Activated CD8-positive, alpha-beta memory T cell treated with anti-CD3 and anti-CD28 coated beads, Interleukin-2, amount 50 U/mL, for 24 hours (primary cell): Measurements from ENCODE around the gene DDX54.

Experiments used
- DNase-seq: peaks from one replicate; pipeline ENCODE4 v3.0.0-alpha.2; 2020; ENCODE audit errors: extremely low read depth

Gene DDX54

GRCh38 chr12:113162102-113163029 is 22.9 kb downstream of the DDX54 start:
- no peak for DNase-seq

- no peak for DNase-seq
Measured at GRCh38 chr12:113161415-113162016, 23.8 kb downstream of the DDX54 start.

DNA sequence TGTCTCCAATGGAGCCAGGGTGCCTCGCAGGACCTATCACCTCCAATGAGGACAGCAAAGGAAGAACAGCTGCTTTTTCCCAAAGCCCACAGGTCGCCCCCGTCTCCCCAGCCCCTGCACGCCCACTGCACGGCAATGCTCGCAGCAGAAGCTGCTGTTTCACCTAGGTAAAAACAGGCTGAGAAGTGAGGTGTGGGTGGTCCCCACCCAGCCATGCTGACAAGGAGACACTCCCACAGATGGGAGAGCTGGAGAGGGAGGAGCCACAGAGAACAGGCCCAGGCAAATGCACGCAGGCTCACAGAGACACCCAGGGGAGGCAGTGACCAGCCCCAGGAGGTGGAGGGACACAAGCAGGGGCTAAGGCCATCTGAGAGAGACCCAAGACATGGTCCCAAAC is 25.3 kb downstream of the DDX54 start:
- DNase-seq = no peak

- no peak for DNase-seq
Measured at GRCh38 chr12:113158439-113159203, 26.7 kb downstream of the DDX54 start.

GRCh38 chr12:113157218-113157859 is 27.9 kb downstream of the DDX54 start:
- DNase-seq = no peak

GRCh38 chr12:113155646-113156045 is 29.6 kb downstream of the DDX54 start:
- DNase-seq = no peak

DNA sequence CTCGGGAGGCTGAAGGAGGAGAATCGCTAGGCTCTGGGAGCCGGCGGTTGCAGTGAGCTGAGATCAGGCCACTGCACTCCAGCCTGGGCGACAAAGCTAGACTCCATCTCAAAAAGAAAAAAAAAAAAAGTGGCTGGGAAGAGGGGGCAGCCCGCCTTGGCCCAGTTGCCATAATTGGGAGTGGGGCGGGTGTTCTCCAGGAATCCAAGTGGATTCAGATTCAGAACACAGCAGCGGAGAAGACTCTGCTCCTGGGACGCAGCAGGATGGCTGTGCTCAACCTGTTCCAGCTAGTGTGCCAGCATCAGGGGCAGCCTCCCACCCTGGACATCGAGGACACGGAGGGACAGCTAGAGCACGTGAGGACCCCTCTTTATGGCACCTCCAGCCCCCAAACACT is 30.2 kb downstream of the DDX54 start:
- DNase-seq = no peak

- no peak for DNase-seq
Measured at GRCh38 chr12:113154351-113154973, 30.8 kb downstream of the DDX54 start.

- no peak for DNase-seq
Measured at GRCh38 chr12:113152835-113153814, 32.2 kb downstream of the DDX54 start.

DNA sequence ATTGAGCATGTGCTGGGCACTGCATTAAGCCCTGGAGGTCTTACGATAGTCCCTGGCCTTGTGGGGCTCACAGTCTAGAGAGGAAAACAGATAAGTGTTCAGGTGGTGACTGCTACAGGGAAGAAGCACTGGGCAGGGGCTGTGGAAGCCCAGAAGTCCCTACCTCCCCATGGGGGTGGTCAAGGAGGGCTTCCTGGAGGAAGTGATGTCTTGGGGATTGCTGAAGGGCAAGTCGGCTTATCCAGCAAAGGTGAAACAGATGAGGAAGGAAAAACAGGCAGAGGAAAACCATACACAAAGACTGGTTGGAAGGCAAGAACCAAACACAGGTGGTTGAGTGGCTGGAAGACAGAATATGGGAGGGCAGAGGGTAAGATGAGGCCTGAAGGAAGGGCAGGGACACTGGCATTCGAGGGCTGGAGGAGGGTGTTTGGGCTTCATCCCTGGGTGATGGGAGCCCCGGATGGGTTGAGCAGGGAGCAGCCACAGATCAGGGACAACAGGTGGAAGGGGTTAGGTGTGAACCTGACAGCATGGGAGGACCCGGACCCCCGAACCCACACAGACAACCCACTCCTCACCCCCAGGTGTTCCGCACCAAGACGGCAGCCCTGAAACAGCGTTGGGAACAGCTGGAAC is 33.0 kb downstream of the DDX54 start:
- no peak for DNase-seq

DNA sequence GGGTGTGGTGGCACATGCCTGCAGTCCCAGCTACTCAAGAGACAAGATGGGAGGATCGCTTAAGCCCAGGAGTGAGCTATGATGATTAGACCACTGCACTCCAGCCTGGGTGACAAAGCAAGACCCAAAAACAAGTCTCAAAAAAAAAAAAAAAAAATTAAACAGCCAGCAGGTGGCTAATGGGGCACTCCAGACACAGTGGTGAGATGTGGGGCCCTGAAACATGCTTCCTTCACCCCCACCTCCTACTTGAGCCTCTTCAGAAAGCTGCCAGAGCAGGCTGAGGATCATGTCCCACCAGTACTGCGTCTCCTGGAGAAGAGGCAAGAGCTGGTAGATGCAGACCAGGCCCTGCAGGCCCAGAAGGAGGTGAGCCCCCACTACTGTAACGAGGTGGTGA is 33.6 kb downstream of the DDX54 start:
- DNase-seq = no peak

DNA sequence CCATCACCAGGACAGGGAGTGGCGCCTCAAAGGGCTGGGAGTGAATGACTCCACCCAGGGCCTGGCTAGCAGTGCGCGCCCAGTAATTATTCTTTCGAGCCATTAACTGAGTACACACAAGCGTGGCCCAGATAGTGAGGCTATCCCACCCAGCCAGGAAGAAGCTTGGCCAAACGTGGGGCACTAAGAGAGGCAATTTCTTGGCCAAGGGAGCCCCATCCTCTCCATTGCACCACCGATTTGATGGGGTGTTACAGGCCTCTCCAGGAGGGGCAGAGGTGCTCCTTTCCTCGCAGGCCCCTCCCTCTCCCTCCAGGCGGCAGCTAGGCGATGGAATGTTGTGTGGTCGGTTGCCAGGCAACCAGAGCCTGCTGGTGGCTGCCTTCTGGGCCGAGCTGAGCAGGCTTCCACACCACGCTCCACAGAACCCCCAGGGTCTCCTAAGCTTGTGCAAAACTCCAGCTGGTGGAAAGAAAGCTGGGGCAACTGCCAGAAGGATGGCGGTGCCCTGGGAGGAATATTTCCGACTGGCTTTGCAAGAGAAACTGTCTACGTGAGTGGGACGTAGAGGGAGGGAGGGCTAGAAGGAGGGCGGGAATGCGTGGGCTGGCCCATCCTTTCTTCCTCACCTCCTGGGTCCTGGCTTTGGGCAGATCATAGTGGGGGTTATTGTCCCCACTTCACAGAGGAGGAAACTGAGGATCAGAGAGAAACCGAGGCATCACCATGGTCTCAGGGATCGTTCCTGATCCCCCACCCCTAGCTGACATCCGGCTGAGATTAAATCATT is 35.7 kb downstream of the DDX54 start, which contains the start of gene CFAP73:
Gene CFAP73, plus strand, starts transcription at position 364 of the 790 bp plus-strand sequence. Its CDS starts 134 bp downstream, at position 498.
- no peak for DNase-seq

DNA sequence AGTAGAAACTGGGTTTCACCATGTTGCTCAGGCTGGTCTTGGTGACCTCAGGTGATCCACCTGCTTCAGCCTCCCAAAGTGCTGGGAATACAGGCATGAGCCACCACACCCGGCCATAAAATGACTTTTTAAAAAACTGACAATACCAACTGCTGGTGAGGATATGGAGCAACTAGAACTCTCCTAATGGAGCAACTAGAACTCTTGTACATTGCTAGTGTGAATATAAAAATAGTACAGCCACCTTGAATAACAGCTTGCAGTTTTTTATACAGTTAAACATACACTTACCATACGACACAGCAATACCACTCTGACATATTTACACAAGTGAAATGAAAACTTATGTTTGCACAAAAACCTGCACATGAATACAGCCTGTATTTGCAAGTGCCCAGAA is 38.3 kb downstream of the DDX54 start:
- DNase-seq = no peak

DNA sequence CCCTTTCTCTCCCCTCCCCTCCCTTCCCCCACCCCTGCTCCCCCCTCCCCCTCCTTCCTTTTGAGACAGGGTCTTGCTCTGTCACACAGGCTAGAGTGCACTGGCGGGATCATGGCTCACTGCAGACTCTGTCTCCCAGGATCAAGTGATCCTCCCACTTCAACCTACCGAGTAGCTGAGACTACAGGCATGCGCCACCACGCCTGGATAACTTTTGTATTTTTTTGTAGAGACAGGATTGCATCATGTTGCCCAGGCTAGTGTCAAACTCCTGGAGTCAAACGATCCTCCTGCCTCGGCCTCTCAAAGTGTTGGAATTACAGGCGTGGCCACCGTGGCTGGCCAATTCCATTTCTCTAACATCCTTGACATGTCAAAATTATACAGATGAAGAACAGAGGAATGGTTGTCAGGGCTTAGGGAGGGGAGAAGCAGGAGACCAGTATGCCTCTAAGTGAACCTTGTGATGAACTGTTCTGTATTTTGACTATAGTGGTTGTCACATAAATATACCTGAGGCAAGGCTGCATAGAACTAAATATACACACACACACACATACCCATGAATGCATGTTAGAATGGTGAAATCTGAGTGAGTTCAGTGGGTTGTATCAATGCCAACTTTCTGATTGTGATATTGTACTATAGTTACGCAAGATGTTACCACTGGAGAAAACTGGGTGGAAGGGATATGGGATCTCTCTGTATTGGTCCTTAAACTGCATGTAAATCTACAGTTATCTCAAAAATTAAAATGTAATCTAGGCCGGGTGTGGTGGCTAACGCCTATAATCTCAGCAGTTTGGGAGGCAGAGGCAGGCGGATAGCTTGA is 39.3 kb downstream of the DDX54 start:
- no peak for DNase-seq

- DNase-seq = no peak
Measured at GRCh38 chr12:113144806-113145205, 40.5 kb downstream of the DDX54 start.

DNA sequence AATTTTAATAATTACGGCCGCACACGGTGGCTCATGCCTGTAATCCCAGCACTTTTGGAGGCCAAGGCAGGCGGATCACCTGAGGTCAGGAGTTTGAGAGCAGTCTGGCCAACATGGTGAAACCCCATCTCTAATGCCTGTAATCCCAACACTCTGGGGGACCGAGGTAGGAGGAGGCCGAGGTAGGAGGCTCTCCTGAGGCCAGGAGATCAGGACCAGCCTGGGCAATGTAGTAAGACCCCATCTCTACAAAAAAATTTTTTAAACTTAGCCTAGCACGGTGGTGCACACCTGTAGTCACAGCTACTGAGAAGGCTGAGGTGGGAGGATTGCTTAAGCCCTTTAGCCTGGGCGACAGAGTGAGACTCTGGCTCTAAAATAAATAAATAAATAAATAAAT is 41.3 kb downstream of the DDX54 start:
- no peak for DNase-seq

GRCh38 chr12:113142886-113143332 is 42.4 kb downstream of the DDX54 start:
- no peak for DNase-seq
